Natural killer cell treated with Interleukin-12 subunit alpha and Interleukin-12 subunit beta and Interleukin-15 and Interleukin-18, amount 100 ng/mL, for 72 hours (primary cell): Measurements from ENCODE around the gene CILP. TPM values are rescaled to one million over a fixed set of nuclear protein-coding genes. Genes with fewer than 3 reads are reported as not detected.
"Not testable (repeated sequence)": the region's sequence is repeated elsewhere in the genome, so short reads cannot be mapped to it uniquely, and the experiment has no call there.

Experiments used
- ATAC-seq, 2 donors: fragments of 150-1000 bp; cut with Tn5 transposase in 1 of 2; sonication (Bioruptor Pico), chemical (Tn5 transposase) in 1 of 2; 2 replicates each; pipeline ENCODE4 v1.10.0; 2021
- DNase-seq: peaks from one replicate; pipeline ENCODE4 v3.0.0; 2022; ENCODE audit warnings: low spot score
- H3K27ac Mint-ChIP-seq, 2 donors: 1 replicate in 1 of 2; 2 replicates in 1 of 2; pipeline ENCODE4 v1.8.0; 2022; ENCODE audit warnings: mixed read lengths in 2 of 2, mild to moderate bottlenecking in 1 of 2, moderate library complexity in 1 of 2
- H3K27me3 Mint-ChIP-seq, 2 donors: 1 replicate in 1 of 2; 2 replicates in 1 of 2; pipeline ENCODE4 v1.8.0; 2022; ENCODE audit warnings: mixed read lengths in 2 of 2
- H3K36me3 Mint-ChIP-seq: one replicate; pipeline ENCODE4 v1.8.0; 2022; ENCODE audit warnings: mixed read lengths
- H3K4me1 Mint-ChIP-seq, 2 donors: 1 replicate in 1 of 2; 2 replicates in 1 of 2; pipeline ENCODE4 v1.8.0; 2022; ENCODE audit warnings: low read depth in 2 of 2, mixed read lengths in 2 of 2, mild to moderate bottlenecking in 1 of 2
- H3K4me3 Mint-ChIP-seq: one replicate; pipeline ENCODE4 v1.8.0; 2022; ENCODE audit warnings: mixed read lengths
- H3K9me3 Mint-ChIP-seq: 2 replicates; pipeline ENCODE4 v1.8.0; 2022; ENCODE audit warnings: mixed read lengths
- total RNA-seq, 2 donors: library from RNA; stranded (reverse); gene quantifications; one replicate each; pipeline ENCODE4 v1.2.3, GENCODE V29; 2022

Gene CILP
- total RNA-seq, 2 donors from 2014 or later: 0.08 to 0.12 TPM

DNA sequence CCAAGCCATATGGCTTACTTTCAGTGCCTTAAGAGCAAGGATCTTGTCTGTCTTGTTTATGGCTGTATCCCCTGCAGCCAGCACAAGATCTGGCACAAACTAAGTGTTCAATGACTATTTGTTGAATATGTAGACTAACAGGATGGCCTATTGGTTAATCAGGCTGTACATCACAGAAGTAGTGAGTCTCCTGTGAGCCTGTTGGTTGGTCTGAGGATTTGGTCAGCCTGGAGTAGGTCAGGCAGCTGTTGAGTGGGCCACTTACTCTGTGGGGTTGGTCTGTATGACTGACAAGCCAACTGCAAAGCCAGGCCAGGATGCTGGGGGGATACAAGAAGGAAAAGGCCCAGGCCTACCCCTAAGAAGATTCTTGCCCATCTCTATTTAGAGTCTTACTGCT is 33.4 kb upstream of the CILP start:
- no peaks in the 10 kb centered on the region for H3K9me3 Mint-ChIP-seq
- ATAC-seq (no peak), DNase-seq (no peak)
- no peaks in the 10 kb centered on the region for H3K36me3 Mint-ChIP-seq
- H3K27me3 Mint-ChIP-seq: no peaks in the 10 kb centered on the region
- H3K4me3 Mint-ChIP-seq: no peak overlapping the region
- H3K4me1 Mint-ChIP-seq: no peaks in the 10 kb centered on the region
- H3K27ac Mint-ChIP-seq: no peak overlapping the region

DNA sequence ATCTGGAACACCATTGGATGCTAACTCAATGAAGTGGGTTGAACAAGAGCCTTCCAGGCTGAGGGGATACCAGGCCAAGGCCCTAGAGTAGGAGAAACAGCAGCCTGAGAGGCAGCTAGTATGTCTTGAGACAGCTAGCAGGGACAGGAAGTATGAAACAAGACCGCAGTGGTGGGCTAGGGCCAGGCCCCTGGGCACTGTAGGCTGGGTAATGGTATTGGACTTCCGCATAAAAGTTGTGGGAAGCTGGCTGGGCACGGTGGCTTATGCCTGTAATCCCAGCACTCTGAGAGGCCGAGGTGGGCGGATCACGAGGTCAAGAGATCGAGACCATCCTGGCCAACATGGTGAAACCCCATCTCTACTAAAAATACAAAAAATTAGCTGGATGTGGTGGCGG is 25.2 kb upstream of the CILP start:
- not testable (repeated sequence) for H3K36me3 Mint-ChIP-seq, H3K27ac Mint-ChIP-seq, H3K27me3 Mint-ChIP-seq, DNase-seq, H3K4me3 Mint-ChIP-seq, H3K9me3 Mint-ChIP-seq, H3K4me1 Mint-ChIP-seq, ATAC-seq

DNA sequence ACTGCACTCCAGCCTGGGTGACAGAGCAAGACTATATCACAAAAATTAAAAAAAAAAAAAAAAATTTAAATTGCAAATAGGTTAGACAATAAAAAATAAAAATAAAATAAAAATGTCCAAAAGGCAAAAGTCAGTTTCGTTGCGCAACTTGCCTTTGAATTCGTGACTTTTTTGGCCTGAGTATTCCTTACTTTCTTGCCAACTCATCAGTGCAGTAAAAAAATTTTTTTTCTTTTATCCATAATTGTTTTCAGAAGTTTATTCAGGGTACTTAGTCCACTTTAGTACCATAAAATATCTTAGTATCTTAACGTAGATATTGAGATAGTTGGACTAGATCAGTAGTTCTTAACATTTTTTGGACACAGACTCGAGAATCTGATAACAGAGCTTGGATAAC is 22.4 kb upstream of the CILP start:
- no peak for ATAC-seq
- Mint-ChIP-seq H3K27me3 (no peaks in the 10 kb centered on the region), H3K36me3 (no peaks in the 10 kb centered on the region), H3K9me3 (no peaks in the 10 kb centered on the region), H3K4me1 (peaks cover 0 to 4% of the 10 kb centered on the region in 2 donors), H3K4me3 (no peak overlapping the region), H3K27ac (no peak overlapping the region)
- no peak for DNase-seq

DNA sequence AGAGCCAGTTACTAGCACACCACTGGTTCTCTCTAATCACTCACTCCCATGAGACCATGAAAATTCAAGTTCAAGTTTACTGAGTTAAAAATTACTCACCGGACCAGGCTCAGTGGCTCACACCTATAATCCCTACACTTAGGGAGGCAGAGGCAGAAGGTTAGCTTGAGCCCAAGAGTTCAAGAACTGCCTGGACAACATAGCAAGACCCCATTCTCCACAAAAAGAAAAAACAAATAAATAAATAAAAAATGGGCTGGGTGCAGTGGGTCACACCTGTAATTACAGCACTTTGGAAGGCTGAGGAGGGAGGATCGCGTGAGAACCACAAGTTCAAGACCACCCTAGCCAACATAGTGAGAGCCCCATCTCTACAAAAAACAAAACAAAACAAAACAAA is 21.2 kb upstream of the CILP start:
- DNase-seq: no peak
- Mint-ChIP-seq H3K27ac (no peak overlapping the region), H3K27me3 (no peaks in the 10 kb centered on the region), H3K36me3 (no peaks in the 10 kb centered on the region), H3K9me3 (no peaks in the 10 kb centered on the region), H3K4me3 (no peak overlapping the region), H3K4me1 (peaks cover 0 to 4% of the 10 kb centered on the region in 2 donors)
- no peak for ATAC-seq

DNA sequence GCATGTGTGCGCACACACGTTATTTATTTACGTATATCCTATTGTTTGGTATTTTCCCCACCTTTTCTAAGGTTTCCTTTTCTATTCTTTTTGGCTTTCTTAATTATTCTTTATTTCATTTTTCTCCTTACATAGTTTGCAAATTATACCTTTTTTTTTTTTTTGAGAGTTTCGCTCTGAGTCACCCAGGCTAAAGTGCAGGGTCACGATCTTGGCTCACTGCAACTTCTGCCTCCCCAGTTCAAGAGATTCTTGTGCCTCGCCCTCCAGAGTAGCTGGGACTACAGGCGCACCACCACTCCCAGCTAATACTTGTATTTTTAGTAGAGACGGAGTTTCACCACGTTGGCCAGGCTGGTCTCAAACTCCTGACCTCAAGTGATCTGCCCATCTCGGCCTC is 20.0 kb upstream of the CILP start:
- DNase-seq (no peak), ATAC-seq (no peak)
- H3K27me3 Mint-ChIP-seq: no peaks in the 10 kb centered on the region
- no peaks in the 10 kb centered on the region for H3K9me3 Mint-ChIP-seq
- no peaks in the 10 kb centered on the region for H3K4me1 Mint-ChIP-seq
- no peak overlapping the region for H3K4me3 Mint-ChIP-seq
- no peak overlapping the region for H3K27ac Mint-ChIP-seq
- H3K36me3 Mint-ChIP-seq: no peaks in the 10 kb centered on the region

DNA sequence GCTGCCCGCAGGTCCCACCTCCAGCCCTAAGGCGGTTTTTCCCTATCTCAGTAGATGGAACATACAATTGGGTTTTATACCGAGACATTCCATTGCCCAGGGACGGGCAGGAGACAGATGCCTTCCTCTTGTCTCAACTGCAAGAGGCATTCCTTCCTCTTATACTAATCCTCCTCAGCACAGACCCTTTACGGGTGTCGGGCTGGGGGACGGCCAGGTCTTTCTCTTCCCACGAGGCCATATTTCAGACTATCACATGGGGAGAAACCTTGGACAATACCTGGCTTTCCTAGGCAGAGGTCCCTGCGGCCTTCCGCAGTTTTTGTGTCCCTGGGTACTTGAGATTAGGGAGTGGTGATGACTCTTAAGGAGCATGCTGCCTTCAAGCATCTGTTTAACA is 15.6 kb upstream of the CILP start:
- H3K4me3 Mint-ChIP-seq, ATAC-seq, H3K27ac Mint-ChIP-seq: not testable (repeated sequence)

DNA sequence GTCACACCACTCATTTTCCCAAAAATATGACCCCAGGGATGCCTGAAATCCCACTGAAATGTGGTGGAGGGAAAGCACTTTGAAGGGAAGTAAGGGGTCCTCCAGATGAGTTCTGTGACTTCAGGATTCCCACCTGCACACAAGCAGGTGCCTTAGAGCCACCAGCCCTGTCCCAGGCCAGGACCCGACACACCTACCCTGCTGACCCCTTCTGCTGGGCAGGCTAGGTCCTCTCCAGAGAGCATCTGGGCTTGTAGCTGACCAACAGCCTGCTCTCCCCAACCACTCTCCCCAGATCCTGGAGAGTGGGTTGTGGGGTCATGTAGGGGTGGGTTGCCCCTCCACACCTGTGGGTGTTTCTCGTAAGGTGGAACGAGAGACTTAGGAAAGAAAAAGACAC is 14.9 kb upstream of the CILP start:
- no peaks in the 10 kb centered on the region for H3K36me3 Mint-ChIP-seq
- no peak overlapping the region for H3K4me3 Mint-ChIP-seq
- H3K9me3 Mint-ChIP-seq: no peaks in the 10 kb centered on the region
- DNase-seq: no peak
- H3K27me3 Mint-ChIP-seq: no peaks in the 10 kb centered on the region
- H3K4me1 Mint-ChIP-seq: no peaks in the 10 kb centered on the region
- no peak overlapping the region for H3K27ac Mint-ChIP-seq
- ATAC-seq: no peak

More for the DNA sequence above, 15.6 kb upstream of the CILP start:
- not testable (repeated sequence) for DNase-seq, H3K9me3 Mint-ChIP-seq, H3K4me1 Mint-ChIP-seq, H3K36me3 Mint-ChIP-seq, H3K27me3 Mint-ChIP-seq

DNA sequence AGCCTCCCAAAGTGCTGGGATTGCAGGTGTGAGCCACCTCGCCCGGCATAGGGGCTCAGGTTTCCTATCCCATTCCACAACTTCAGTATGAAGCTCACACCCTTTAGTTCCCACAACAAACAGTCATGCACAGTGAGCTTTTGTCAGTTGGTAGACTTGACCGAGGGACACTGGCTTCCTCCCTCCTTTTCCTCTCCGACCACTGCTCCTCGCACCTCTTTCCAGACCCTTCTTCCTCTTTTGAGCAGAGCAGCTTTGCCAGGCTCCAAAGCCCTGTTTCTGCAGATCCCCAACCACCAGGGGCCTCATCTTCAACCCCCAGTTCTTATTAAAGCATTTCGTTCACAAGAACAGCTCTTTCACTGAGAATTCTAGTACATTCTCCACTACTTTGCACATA is 12.7 kb upstream of the CILP start:
- no peak overlapping the region for H3K4me3 Mint-ChIP-seq
- H3K9me3 Mint-ChIP-seq: no peaks in the 10 kb centered on the region
- DNase-seq (no peak), ATAC-seq (no peak)
- H3K4me1 Mint-ChIP-seq: no peaks in the 10 kb centered on the region
- H3K36me3 Mint-ChIP-seq: no peaks in the 10 kb centered on the region
- H3K27ac Mint-ChIP-seq: no peak overlapping the region
- no peaks in the 10 kb centered on the region for H3K27me3 Mint-ChIP-seq

DNA sequence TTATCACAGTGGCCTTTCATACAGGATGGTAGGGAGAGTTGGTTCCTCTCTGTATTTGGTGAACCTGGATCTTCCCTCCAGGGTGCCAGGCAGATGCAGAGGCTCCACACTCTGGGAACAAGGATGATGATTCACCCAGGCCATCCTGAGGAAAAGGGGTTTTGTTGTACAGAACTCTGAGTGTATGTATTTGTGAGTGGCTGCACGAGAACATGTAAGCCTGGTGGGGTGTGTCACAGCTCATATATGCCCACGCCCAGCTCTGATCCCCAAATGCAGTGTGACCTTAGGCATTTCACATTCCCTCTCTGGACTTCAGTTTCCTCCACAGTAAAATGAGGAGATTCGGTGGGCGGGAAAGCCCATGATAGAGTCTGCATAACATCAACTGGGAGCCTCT is 11.6 kb upstream of the CILP start:
- Mint-ChIP-seq H3K27ac (no peak overlapping the region), H3K36me3 (no peaks in the 10 kb centered on the region), H3K9me3 (no peaks in the 10 kb centered on the region), H3K4me3 (no peak overlapping the region), H3K4me1 (peaks cover 0 to 6% of the 10 kb centered on the region in 2 donors), H3K27me3 (no peaks in the 10 kb centered on the region)
- DNase-seq (no peak), ATAC-seq (no peak)

DNA sequence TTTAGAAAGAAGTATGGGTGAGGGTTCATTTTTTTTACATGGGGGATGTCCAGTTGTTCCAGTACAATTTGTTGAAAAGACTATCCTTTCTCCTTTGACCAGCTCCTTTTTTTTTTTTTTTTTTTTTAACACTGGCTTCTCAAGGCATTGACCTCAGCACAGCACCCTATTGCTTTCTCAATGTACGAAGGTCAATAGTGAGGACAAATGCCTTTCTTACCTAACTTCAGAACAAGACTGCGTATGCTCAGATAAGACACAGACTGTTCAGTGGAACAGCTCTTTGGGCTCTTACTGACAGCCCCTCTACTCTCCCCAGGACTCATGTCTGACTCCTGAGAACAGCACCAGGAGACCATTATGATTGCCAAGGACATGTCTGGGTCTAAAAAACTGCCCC is 10.4 kb upstream of the CILP start:
- Mint-ChIP-seq H3K4me1 (peaks cover 3 to 10% of the 10 kb centered on the region in 2 donors), H3K27me3 (no peaks in the 10 kb centered on the region), H3K4me3 (no peak overlapping the region), H3K27ac (no peak overlapping the region), H3K9me3 (no peaks in the 10 kb centered on the region), H3K36me3 (no peaks in the 10 kb centered on the region)
- no peak for ATAC-seq
- DNase-seq: no peak

DNA sequence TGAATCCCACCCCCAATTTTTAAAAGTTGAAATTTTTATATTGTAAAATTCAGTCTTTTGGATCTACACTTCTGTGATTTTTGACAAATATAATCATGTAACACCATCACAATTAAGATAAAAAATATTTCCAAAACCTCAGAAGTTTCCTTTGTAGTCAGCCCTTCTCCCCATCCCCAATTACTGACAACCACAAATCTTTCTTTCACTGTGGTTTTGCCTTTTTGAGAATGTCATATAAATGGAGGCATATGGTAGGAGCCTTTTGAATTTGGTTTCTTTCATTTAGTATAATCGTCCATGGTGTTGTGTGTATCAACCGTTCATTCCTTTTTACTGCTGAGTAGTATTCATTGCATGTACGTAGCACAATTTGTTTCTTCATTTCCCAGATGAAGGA is 7.9 kb upstream of the CILP start:
- ATAC-seq: no peak
- Mint-ChIP-seq H3K27me3 (no peaks in the 10 kb centered on the region), H3K36me3 (no peaks in the 10 kb centered on the region), H3K9me3 (no peaks in the 10 kb centered on the region), H3K27ac (no peak overlapping the region), H3K4me3 (no peak overlapping the region), H3K4me1 (peaks cover 3 to 10% of the 10 kb centered on the region in 2 donors)
- no peak for DNase-seq

DNA sequence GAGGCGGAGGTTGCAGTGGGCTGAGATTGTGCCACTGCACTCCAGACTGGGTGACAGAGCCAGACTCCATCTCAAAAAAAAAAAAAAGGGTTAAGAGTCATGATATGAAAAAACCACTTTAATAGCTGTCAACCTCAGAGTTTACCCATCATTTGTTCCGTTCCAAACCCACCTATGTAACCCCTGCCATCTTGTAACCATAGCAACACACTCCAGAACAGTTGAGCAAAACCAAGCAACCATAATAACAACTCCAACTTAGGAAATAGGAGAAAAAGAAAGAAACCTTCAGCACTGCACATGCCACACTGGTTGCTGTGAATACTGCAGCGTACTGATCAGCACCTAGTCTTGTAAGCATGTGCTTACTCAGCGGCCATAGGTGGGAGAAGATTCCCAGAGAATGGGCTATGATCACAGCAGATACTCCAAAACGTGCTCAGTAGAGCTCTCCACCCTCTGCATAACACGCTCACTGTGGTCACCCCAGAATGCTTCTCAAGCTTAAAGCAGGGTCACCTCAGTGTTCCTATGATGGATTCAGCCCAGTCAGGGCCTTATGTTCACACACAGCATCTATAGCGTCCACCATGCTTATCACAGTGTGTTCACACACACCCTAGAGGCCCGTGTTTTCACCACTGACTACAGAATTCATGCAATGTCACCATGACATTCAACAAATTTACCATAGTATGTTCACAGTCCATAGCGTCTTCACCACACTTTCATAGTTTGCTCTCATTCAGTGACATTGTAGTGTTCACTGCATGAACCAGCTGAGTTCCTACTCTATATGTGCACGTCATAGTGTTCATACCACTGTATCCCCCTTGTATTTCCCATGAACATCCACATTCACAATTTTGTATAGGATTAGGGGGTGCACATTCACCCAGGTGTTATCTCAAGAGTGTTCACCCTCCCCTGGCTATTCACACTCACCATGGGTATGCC is 6.5 kb upstream of the CILP start:
- ATAC-seq (no peak), DNase-seq (no peak)
- H3K9me3 Mint-ChIP-seq: no peaks in the 10 kb centered on the region
- H3K4me1 Mint-ChIP-seq: peaks cover 3 to 10% of the 10 kb centered on the region in 2 donors
- H3K27ac Mint-ChIP-seq: no peak overlapping the region
- no peaks in the 10 kb centered on the region for H3K36me3 Mint-ChIP-seq
- no peak overlapping the region for H3K4me3 Mint-ChIP-seq
- no peaks in the 10 kb centered on the region for H3K27me3 Mint-ChIP-seq

DNA sequence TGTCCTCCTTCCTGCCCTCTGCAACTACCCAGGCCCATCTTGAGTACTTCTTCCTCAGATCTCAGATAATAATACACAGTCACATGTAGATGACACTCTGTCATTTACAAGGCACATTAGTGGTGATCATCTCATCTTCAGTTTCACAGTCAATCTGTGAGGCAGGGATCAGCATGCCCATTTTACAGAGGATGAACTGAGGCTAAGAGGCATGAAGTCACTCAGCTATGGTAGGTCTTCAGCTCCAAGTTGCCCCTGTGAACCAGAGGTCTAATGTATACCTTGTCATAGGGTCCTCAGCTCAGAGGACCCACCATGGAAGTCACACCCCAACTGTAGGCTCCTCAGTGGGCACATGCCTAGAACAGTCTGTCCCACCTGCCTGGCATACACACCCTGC is 4.2 kb upstream of the CILP start:
- ATAC-seq (no peak), DNase-seq (no peak)
- Mint-ChIP-seq H3K4me1 (peaks cover 3 to 13% of the 10 kb centered on the region in 2 donors), H3K36me3 (no peaks in the 10 kb centered on the region), H3K4me3 (no peak overlapping the region), H3K27ac (peak overlapping the region in 1 of 2 donors; percentile 5), H3K9me3 (no peaks in the 10 kb centered on the region), H3K27me3 (no peaks in the 10 kb centered on the region)

DNA sequence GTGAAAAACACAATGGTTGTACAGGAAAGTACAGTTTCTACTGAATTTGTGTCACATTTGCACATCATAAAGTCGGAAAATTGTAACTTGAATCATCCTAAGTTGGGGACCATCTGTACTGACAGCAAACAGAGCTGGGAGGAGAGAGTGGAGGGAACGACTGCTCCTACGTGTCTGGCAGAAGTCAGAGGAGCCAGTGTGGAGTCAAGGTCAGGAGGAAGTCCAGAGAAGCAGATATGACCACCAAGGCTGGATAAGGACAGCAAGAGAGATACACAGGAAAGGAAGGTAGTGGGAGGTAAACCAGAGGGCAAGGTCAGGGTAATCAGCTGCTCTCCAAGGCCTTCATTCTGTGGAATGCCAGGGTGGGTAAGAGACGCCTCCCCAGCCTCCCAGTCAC is 2.7 kb upstream of the CILP start:
- peaks cover 3 to 13% of the 10 kb centered on the region in 2 donors for H3K4me1 Mint-ChIP-seq
- DNase-seq (no peak), ATAC-seq (no peak)
- H3K27ac Mint-ChIP-seq: no peak overlapping the region
- no peaks in the 10 kb centered on the region for H3K27me3 Mint-ChIP-seq
- H3K4me3 Mint-ChIP-seq: no peak overlapping the region
- no peaks in the 10 kb centered on the region for H3K36me3 Mint-ChIP-seq
- H3K9me3 Mint-ChIP-seq: no peaks in the 10 kb centered on the region

DNA sequence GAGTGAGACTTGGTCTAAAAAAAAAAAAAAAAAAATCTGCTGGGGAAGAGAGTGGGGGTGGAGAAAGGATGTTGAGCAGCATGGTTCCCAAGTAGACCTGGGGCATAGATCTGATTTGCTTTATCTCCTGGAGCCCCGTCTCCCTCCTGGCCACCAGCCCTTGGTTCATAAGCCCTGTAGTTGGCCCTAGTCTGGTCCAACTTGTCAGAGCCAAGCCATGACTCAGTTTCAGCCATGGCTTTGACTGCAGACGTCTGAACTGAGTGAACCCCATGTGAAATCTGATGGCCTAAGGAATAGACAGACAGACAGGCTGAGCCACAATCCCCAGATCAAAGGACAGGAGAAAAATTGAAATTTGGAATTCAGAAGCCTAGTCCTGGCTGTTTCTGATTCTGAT is 2.0 kb upstream of the CILP start:
- Mint-ChIP-seq H3K4me1 (peaks cover 3 to 8% of the 10 kb centered on the region in 2 donors), H3K27ac (no peak overlapping the region), H3K36me3 (no peaks in the 10 kb centered on the region), H3K9me3 (no peaks in the 10 kb centered on the region), H3K27me3 (no peaks in the 10 kb centered on the region), H3K4me3 (no peak overlapping the region)
- ATAC-seq (no peak), DNase-seq (no peak)
